Activated B cell treated with CpG ODN at 0.5 μM for 24 hours (primary cell): ENCODE results near the gene HTT-AS. TPM values are rescaled to one million over a fixed set of nuclear protein-coding genes. Genes with fewer than 3 reads are reported as not detected.

Experiments
- ATAC-seq: fragments of 200-7000 bp; cut with Tn5 transposase; one replicate; pipeline ENCODE4 v1.10.0; 2021; ENCODE audit warnings: low read depth, mild to moderate bottlenecking, moderate library complexity
- CTCF ChIA-PET: fragments of 350-600 bp; sonication (Branson Sonifier 250); formaldehyde crosslinking; loops from one replicate; lab custom pipeline; 2021; ENCODE audit warnings: antibody characterized with exemption; lab: Charles Lee
- POLR2A ChIA-PET: fragments of 350-600 bp; sonication (Branson Sonifier 250); formaldehyde crosslinking; loops from one replicate; lab custom pipeline; 2021; ENCODE audit warnings: antibody characterized with exemption; lab: Charles Lee
- DNase-seq: peaks from one replicate; pipeline ENCODE4 v3.0.0; 2022
- H3K27ac Mint-ChIP-seq: one replicate; pipeline ENCODE4 v1.8.0; 2020; ENCODE audit warnings: mixed read lengths
- H3K27me3 Mint-ChIP-seq: one replicate; pipeline ENCODE4 v1.8.0; 2021; ENCODE audit warnings: mixed read lengths
- H3K36me3 Mint-ChIP-seq: one replicate; pipeline ENCODE4 v1.8.0; 2021; ENCODE audit warnings: low read depth, mixed read lengths
- H3K4me1 Mint-ChIP-seq: one replicate; pipeline ENCODE4 v1.8.0; 2021; ENCODE audit warnings: mixed read lengths
- H3K4me3 Mint-ChIP-seq: one replicate; pipeline ENCODE4 v1.8.0; 2020; ENCODE audit warnings: mild to moderate bottlenecking, mixed read lengths
- H3K9me3 Mint-ChIP-seq: one replicate; pipeline ENCODE4 v1.8.0; 2020; ENCODE audit warnings: mixed read lengths
- intact Hi-C: fragments of 100-400 bp; cut with micrococcal nuclease; formaldehyde crosslinking; loops from one replicate; pipeline ENCODE4 v1.15.1; 2024
- total RNA-seq: library from RNA; stranded (reverse); gene quantifications from 2 replicates; pipeline ENCODE4 v1.2.3, GENCODE V29; 2022
- TF ChIP-seq, protein P1 (sequence below): fragments of 200-600 bp; IDR thresholded peaks from one replicate; pipeline ENCODE4 v1.8.0; 2022; ENCODE audit warnings: antibody characterized with exemption, mild to moderate bottlenecking

HTT-AS gene
- total RNA-seq, 1 donor from 2014 or later: not detected

DNA sequence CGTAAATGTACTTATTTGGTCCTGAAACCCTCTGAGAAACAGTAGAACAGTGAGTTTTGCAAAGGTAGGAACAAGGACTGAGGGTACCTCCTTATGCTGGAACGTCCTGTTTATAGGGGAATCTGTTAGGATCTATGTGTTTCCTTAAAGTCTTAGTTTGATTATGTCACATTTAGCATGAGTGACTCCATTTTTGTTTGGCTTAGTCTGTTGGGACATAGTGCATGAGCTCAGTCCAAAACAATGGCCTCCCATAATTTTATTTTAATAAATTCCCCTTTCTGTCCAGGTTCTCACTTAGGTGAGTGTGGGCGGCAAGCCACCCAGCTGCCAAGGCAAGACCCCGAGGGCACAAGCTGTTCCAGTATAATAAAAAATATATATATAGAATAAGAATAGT, 27.7 kb downstream of the HTT-AS start:
- H3K27me3 Mint-ChIP-seq: no peaks in the 10 kb centered on the region
- POLR2A ChIA-PET: interaction anchor here (1.5 to 4.2 kb wide), 5 partner anchors 12 to 61 kb away, joined by 4 to 25 read pairs (median 12); partner anchors contain the start of genes HTT and HTT-AS
- TF ChIP-seq, protein P1, sequence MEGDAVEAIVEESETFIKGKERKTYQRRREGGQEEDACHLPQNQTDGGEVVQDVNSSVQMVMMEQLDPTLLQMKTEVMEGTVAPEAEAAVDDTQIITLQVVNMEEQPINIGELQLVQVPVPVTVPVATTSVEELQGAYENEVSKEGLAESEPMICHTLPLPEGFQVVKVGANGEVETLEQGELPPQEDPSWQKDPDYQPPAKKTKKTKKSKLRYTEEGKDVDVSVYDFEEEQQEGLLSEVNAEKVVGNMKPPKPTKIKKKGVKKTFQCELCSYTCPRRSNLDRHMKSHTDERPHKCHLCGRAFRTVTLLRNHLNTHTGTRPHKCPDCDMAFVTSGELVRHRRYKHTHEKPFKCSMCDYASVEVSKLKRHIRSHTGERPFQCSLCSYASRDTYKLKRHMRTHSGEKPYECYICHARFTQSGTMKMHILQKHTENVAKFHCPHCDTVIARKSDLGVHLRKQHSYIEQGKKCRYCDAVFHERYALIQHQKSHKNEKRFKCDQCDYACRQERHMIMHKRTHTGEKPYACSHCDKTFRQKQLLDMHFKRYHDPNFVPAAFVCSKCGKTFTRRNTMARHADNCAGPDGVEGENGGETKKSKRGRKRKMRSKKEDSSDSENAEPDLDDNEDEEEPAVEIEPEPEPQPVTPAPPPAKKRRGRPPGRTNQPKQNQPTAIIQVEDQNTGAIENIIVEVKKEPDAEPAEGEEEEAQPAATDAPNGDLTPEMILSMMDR: no peak
- intact Hi-C loops: loop anchor here (1.0 to 10.0 kb wide), 10 partner anchors 28 to 578 kb away; partner anchors contain the start of genes FAM193A, HTT, HTT-AS and RGS12
- no peak for DNase-seq
- peaks cover 5% of the 10 kb centered on the region for H3K36me3 Mint-ChIP-seq
- H3K4me3 Mint-ChIP-seq: no peak overlapping the region
- peaks cover 62% of the 10 kb centered on the region for H3K4me1 Mint-ChIP-seq
- CTCF ChIA-PET: interaction anchor here (1.0 to 3.4 kb wide), 3 partner anchors 36 to 90 kb away, joined by 3 to 28 read pairs (median 3); no protein-coding TSS in a partner anchor
- peaks cover 4% of the 10 kb centered on the region for H3K9me3 Mint-ChIP-seq
- ATAC-seq: no peak
- H3K27ac Mint-ChIP-seq: peak overlapping the region; percentile 95

GRCh38 chr4:3046162-3046561, 28.2 kb downstream of the HTT-AS start:
- Mint-ChIP-seq H3K9me3 (peaks cover 4% of the 10 kb centered on the region), H3K4me1 (peaks cover 65% of the 10 kb centered on the region), H3K27me3 (no peaks in the 10 kb centered on the region), H3K4me3 (peak overlapping the region; percentile 57), H3K36me3 (peaks cover 5% of the 10 kb centered on the region), H3K27ac (peak overlapping the region; percentile 95)
- TF ChIP-seq, protein P1: no peak
- no peak for DNase-seq
- ChIA-PET POLR2A (interaction anchor here (0.6 to 4.2 kb wide), 7 partner anchors 9 to 61 kb away, joined by 3 to 25 read pairs (median 4); partner anchors contain the start of genes HTT and HTT-AS), CTCF (interaction anchor here (0.6 to 3.4 kb wide), 4 partner anchors 27 to 90 kb away, joined by 3 to 28 read pairs (median 3); no protein-coding TSS in a partner anchor)
- no peak for ATAC-seq
- intact Hi-C loops: loop anchor here (2.0 to 10.0 kb wide), 6 partner anchors 209 to 577 kb away; partner anchors contain the start of genes FAM193A, RGS12 and RNF4

GRCh38 chr4:3044870-3045819, 29.2 kb downstream of the HTT-AS start:
- peak overlapping the region; percentile 70 for H3K4me3 Mint-ChIP-seq
- peaks cover 4% of the 10 kb centered on the region for H3K9me3 Mint-ChIP-seq
- H3K36me3 Mint-ChIP-seq: peaks cover 5% of the 10 kb centered on the region
- CTCF ChIA-PET: interaction anchor here (0.5 to 3.4 kb wide), 6 partner anchors 28 to 215 kb away, joined by 3 to 28 read pairs (median 3); no protein-coding TSS in a partner anchor
- no peaks in the 10 kb centered on the region for H3K27me3 Mint-ChIP-seq
- DNase-seq: peak; percentile 43
- TF ChIP-seq, protein P1: no peak
- peaks cover 74% of the 10 kb centered on the region for H3K4me1 Mint-ChIP-seq
- peak; percentile 25 for ATAC-seq
- intact Hi-C loops: loop anchor here (5.0 to 10.0 kb wide), 5 partner anchors 208 to 510 kb away; partner anchors contain the start of genes FAM193A and RGS12
- POLR2A ChIA-PET: interaction anchor here (0.6 to 4.2 kb wide), 8 partner anchors 7 to 233 kb away, joined by 3 to 25 read pairs (median 4); partner anchors contain the start of genes GRK4, HTT, HTT-AS and NOP14
- peak overlapping the region; percentile 95 for H3K27ac Mint-ChIP-seq

GRCh38 chr4:3043282-3044020, 30.9 kb downstream of the HTT-AS start:
- TF ChIP-seq, protein P1: no peak
- H3K27me3 Mint-ChIP-seq: no peaks in the 10 kb centered on the region
- H3K4me3 Mint-ChIP-seq: no peak overlapping the region
- ChIA-PET CTCF (no interaction called here), POLR2A (interaction anchor here (1.0 to 4.2 kb wide), 4 partner anchors 31 to 111 kb away, joined by 3 to 25 read pairs (median 11); partner anchors contain the start of genes GRK4, HTT and HTT-AS)
- H3K27ac Mint-ChIP-seq: no peak overlapping the region
- ATAC-seq (no peak), DNase-seq (no peak)
- intact Hi-C loops: loop anchor here (10.0 kb wide), 3 partner anchors 251 to 509 kb away; partner anchors contain the start of genes FAM193A and RGS12
- peaks cover 4% of the 10 kb centered on the region for H3K9me3 Mint-ChIP-seq
- peaks cover 78% of the 10 kb centered on the region for H3K4me1 Mint-ChIP-seq
- peaks cover 5% of the 10 kb centered on the region for H3K36me3 Mint-ChIP-seq
